Heart right ventricle (tissue), 16 donors: ENCODE data around the gene C4orf50. TPM values are rescaled to one million over a fixed set of nuclear protein-coding genes. Genes with fewer than 3 reads are reported as not detected.
"Not testable (repeated sequence)": the region's sequence is repeated elsewhere in the genome, so short reads cannot be mapped to it uniquely, and the experiment has no call there.

Source experiments
- ATAC-seq, 8 donors: fragments of 200-7000 bp; cut with Tn5 transposase; one replicate each; pipeline ENCODE4 v1.9.1; 2020; ENCODE audit warnings: mild to moderate bottlenecking in 8 of 8, moderate library complexity in 8 of 8, moderate number of reproducible peaks in 1 of 8
- DNase-seq, 2 donors: peaks; one replicate each; pipeline ENCODE4 v3.0.0-alpha.2; 2020
- H3K27ac ChIP-seq, 10 donors: fragments of 200-600 bp; sonication (generic) in 2 of 10; one replicate each; pipeline versions ENCODE4 v1.5.0 to v1.8.0; 2020 to 2022; ENCODE audit warnings: mild to moderate bottlenecking in 3 of 10
- H3K27me3 ChIP-seq, 7 donors: fragments of 200-600 bp; one replicate each; pipeline ENCODE4 v1.8.0; 2021 to 2022; ENCODE audit warnings: mild to moderate bottlenecking in 2 of 7
- H3K36me3 ChIP-seq, 9 donors: fragments of 200-600 bp; sonication (generic) in 1 of 9; one replicate each; pipeline versions ENCODE4 v1.5.0 to v1.8.0; 2020 to 2022; ENCODE audit warnings: mild to moderate bottlenecking in 2 of 9
- H3K4me1 ChIP-seq, 9 donors: fragments of 200-600 bp; sonication (generic) in 1 of 9; one replicate each; pipeline versions ENCODE4 v1.5.0 to v1.8.0; 2020 to 2022; ENCODE audit warnings: mild to moderate bottlenecking in 4 of 9
- H3K4me3 ChIP-seq, 10 donors: fragments of 200-600 bp; sonication (generic) in 2 of 10; one replicate each; pipeline versions ENCODE4 v1.5.0 to v1.8.0; 2020 to 2022; ENCODE audit warnings: mild to moderate bottlenecking in 7 of 10, moderate library complexity in 2 of 10
- H3K9me3 ChIP-seq, 11 donors: fragments of 200-600 bp in 10 of 11; sonication (generic) in 2 of 11; one replicate each; pipeline versions ENCODE4 v1.5.0 to v1.8.0; 2013 to 2022; ENCODE audit warnings: mild to moderate bottlenecking in 2 of 11, control low read depth in 1 of 11, moderate library complexity in 1 of 11
- WGBS, 2 donors: extraction: QIAGEN DNeasy Blood & Tissue Kit; methylation state at CpG; one replicate each; pipeline ENCODE4 v1.1.7; 2013; ENCODE audit warnings: inconsistent platforms in 1 of 2; 5-methylcytosine and 5-hydroxymethylcytosine counted together
- intact Hi-C, 10 donors: fragments of 100-400 bp; cut with DNase I; formaldehyde crosslinking; loops; one replicate each; pipeline versions ENCODE4 v1.11.1 to v1.14.2; 2022
- polyA plus RNA-seq, 2 donors: library from polyadenylated mRNA; stranded (reverse); fragments of 200-250 nt; gene quantifications; one replicate each; pipeline ENCODE4 v1.2.3, GENCODE V29; 2013
- total RNA-seq, 10 donors: library from RNA; stranded (reverse); fragmentation: NEBNext Ultra II Directional in 3 of 10; extraction: Animal tissue kit (Norgen Biotek cat#: 25700) in 3 of 10; gene quantifications; one replicate each; pipeline versions ENCODE4 v1.2.1 to v1.2.4, GENCODE V29; 2021 to 2023
- TF ChIP-seq, protein P1 (sequence below), 9 donors: fragments of 200-600 bp; sonication (generic) in 2 of 9; IDR thresholded peaks; one replicate each; pipeline versions ENCODE4 v1.5.0 to v1.8.0; 2021 to 2022; ENCODE audit warnings: antibody characterized with exemption in 9 of 9, mild to moderate bottlenecking in 5 of 9, moderate library complexity in 1 of 9
- donor health status: Arrhythmogenic right ventricular cardiomyopathy.
- donor health status: ischemic (EF 13 %, LVEDD 7.1; RV severe dilation, severe dysfunction).
- donor health status: healthy with polysubstance abuse.
- donor health status: DM: no; HTN: yes; CAD: no.
- donor health status: DM: no; HTN: no; CAD: no.
- donor health status: ischemic (EF 25% LVEDD 6.9; RV normal size, moderate dysfunction).
- donor health status: ischemic (EF 25% LVEDD 5.7; RV mildly dilated, moderate dysfunction).
- donor health status: healthy.
- donor health status: DM: yes; HTN: yes; CAD: no.
- donor health status: Ischemic cardiomyopathy.
- donor health status: ischemic (EF 35%, LVEDD 5.7; RV mildly dilated, moderate dysfunction).
- donor health status: nonischemic (EF 11% LVEDD 7.7; RV severe dilation, severe dysfunction).
- donor health status: DM: yes; HTN: yes; CAD: no.
- donor health status: PGD.
- donor health status: ischemic (EF 29% LVEDD 5.4; RV normal size, mild dysfunction).
- donor health status: nonischemic (EF 23%, LVEDD 6.1; RV moderate dilation, normal function).

Gene C4orf50
- total and polyA plus RNA-seq, 12 donors: 0.05 TPM; not detected in 11

DNA sequence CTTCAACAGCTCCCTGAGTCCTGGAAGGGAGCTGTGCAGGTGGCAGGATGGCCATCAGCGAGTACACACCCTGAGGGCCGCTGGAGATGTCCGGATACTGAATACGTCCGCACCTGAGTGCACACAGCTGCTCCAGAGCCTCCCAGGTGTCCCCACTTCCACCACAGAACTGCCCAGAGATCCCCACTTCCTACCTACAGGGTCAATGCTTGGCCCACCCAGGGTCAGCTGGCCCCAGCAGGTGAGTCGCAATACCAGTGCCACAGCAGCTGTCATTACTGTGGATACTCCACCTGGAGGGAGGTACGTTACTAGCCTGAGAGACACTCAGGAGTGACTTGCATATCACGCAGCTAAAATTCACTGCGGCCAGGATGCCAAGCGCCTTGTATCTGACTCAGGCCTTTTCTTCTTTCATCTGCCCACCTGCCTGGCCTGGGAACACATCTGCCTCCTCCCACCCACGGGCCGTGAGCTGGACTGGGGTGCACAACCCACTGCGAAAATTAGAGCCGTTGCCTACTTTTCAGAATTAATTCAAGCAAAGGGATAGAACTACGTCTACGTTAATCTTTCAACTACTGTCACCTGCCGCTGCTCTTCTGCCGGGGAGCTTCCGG is 9.4 kb downstream of the C4orf50 start:
- H3K36me3 ChIP-seq: no peaks in the 10 kb centered on the region
- H3K27me3 ChIP-seq: peaks cover 0 to 77% (median 55%) of the 10 kb centered on the region in 7 donors
- no peak overlapping the region for H3K4me3 ChIP-seq
- DNase-seq (no peak), ATAC-seq (no peak)
- WGBS, 2 donors: 72 to 76% methylated on average over 19 of the region's 19 CpGs
- TF ChIP-seq, protein P1, sequence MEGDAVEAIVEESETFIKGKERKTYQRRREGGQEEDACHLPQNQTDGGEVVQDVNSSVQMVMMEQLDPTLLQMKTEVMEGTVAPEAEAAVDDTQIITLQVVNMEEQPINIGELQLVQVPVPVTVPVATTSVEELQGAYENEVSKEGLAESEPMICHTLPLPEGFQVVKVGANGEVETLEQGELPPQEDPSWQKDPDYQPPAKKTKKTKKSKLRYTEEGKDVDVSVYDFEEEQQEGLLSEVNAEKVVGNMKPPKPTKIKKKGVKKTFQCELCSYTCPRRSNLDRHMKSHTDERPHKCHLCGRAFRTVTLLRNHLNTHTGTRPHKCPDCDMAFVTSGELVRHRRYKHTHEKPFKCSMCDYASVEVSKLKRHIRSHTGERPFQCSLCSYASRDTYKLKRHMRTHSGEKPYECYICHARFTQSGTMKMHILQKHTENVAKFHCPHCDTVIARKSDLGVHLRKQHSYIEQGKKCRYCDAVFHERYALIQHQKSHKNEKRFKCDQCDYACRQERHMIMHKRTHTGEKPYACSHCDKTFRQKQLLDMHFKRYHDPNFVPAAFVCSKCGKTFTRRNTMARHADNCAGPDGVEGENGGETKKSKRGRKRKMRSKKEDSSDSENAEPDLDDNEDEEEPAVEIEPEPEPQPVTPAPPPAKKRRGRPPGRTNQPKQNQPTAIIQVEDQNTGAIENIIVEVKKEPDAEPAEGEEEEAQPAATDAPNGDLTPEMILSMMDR (IDR thresholded peaks at IDR 0.05): no peak
- no peaks in the 10 kb centered on the region for H3K9me3 ChIP-seq
- peaks cover 0 to 9% (median 0%) of the 10 kb centered on the region in 9 donors for H3K4me1 ChIP-seq
- intact Hi-C loops: no loop called here
- no peak overlapping the region for H3K27ac ChIP-seq

DNA sequence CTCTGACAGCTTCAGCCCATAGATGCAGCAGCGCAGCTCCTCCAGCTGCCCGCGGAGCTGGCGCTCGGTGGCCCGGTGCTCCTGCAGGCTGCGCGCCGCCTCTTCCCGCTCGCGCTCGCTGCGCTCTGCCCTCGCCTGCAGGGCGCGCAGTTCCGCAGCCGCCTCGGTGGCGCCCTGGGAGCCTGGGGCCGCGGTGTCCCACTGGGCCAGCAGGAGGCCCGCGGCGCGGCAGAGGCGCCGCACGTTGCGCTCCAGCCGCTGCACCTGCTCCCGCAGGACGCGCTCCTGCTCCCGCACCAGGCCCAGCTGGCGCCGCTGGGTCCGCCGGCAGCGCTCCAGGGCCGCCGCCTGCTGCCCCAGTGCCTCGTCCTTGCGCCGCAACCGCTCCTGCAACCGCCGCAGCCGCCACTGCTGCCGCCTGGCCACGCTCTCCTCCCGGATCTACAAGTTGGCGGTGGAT is 10.1 kb downstream of the C4orf50 start:
- Histone ChIP-seq H3K27ac (no peak overlapping the region), H3K36me3 (no peaks in the 10 kb centered on the region), H3K4me3 (no peak overlapping the region), H3K4me1 (peaks cover 0 to 9% (median 0%) of the 10 kb centered on the region in 9 donors), H3K9me3 (no peaks in the 10 kb centered on the region), H3K27me3 (peaks cover 0 to 72% (median 55%) of the 10 kb centered on the region in 7 donors)
- intact Hi-C loops: no loop called here
- WGBS, 2 donors: 17 to 42% methylated on average over 52 to 54 of the region's 54 CpGs
- TF ChIP-seq, protein P1 (IDR thresholded peaks at IDR 0.05): no peak
- DNase-seq: no peak
- peak in 1 of 8 donors; percentile 20 for ATAC-seq

DNA sequence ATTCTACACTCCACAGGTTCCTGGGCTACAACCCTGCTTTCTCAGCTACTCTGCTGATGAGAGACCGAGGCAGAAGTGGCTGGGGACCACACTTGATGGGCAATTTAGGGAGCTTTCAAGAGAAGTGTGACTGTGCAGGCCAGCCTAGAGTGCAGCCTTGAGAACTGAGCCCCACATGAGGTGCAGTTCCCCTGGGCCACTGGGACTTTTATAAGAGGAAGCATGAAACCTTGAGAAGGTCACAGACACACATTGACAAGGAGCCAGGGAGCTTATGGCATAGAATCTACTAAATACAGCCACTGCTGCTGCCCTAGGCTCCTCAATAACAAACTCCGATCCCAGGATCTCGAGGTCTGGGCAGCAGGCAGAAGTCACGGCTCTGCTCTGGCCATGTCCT is 13.1 kb downstream of the C4orf50 start:
- Histone ChIP-seq H3K4me1 (no peaks in the 10 kb centered on the region), H3K27me3 (peaks cover 0 to 51% (median 40%) of the 10 kb centered on the region in 7 donors), H3K36me3 (no peaks in the 10 kb centered on the region), H3K27ac (no peak overlapping the region), H3K9me3 (no peaks in the 10 kb centered on the region), H3K4me3 (no peak overlapping the region)
- ATAC-seq: no peak
- TF ChIP-seq, protein P1 (IDR thresholded peaks at IDR 0.05): no peak
- DNase-seq: no peak
- 75 to 76% methylated on average over 4 of the region's 4 CpGs for WGBS, 2 donors
- intact Hi-C loops: no loop called here

DNA sequence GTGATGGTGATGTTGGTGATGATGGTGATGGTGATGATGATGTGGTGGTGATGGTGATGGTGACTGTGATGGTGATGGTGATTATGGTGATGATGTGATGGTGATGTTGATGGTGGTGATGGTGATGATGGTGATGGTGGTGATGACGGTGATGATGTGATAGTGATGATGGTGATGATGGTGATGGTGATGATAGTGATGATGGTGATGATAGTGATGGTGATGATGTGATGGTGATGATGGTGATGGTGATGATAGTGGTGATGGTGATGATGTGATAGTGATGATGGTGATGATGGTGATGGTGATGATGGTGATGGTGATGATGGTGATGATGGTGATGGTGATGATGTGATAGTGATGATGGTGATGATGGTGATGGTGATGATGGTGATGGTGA is 14.7 kb downstream of the C4orf50 start:
- H3K9me3 ChIP-seq, H3K27ac ChIP-seq, intact Hi-C loops, H3K36me3 ChIP-seq, ATAC-seq, DNase-seq, H3K4me1 ChIP-seq, H3K4me3 ChIP-seq: not testable (repeated sequence)
- H3K27me3 ChIP-seq: peaks cover 0 to 52% (median 40%) of the 10 kb centered on the region in 7 donors
- 79 to 83% methylated on average over 1 of the region's 1 CpG for WGBS, 2 donors

DNA sequence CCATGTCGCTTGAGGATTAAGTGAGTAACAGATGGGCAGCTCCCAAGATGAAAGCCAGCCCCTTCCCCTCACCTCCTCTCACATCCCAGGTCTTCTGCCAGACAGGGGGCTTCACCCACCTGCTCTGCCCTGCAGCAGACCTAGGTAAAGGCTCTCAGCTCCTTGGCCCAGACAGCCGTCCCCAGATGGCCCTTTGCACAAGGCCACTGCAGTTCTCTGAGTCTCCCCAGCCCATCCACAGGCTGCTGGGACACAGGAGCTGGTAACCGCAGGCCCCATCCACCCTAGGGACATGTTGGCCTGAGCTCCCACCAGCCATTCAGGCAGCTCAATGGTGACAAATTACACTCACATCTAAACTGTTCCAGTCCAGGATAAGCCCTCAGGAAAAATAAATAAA is 15.3 kb downstream of the C4orf50 start:
- ATAC-seq (no peak), DNase-seq (no peak)
- TF ChIP-seq, protein P1 (IDR thresholded peaks at IDR 0.05): no peak
- peaks cover 0 to 48% (median 40%) of the 10 kb centered on the region in 7 donors for H3K27me3 ChIP-seq
- no peak overlapping the region for H3K27ac ChIP-seq
- intact Hi-C loops: no loop called here
- WGBS, 2 donors: 67 to 78% methylated on average over 3 of the region's 3 CpGs
- H3K9me3 ChIP-seq: no peaks in the 10 kb centered on the region
- no peaks in the 10 kb centered on the region for H3K4me1 ChIP-seq
- H3K4me3 ChIP-seq: no peak overlapping the region
- no peaks in the 10 kb centered on the region for H3K36me3 ChIP-seq
